HG02763 (cell line): ENCODE results near the gene UBE2H.
"Not testable (repeated sequence)": the region's sequence is repeated elsewhere in the genome, so short reads cannot be mapped to it uniquely, and the experiment has no call there.

ENCODE experiments used
- ATAC-seq: cut with Tn5 transposase; IDR thresholded peaks from one replicate; pipeline ENCODE4 v1.9.1; 2021; ENCODE audit warnings: mild to moderate bottlenecking, moderate library complexity; ENCODE audit not compliant: unreplicated experiment

Gene UBE2H

GRCh38 chr7:129825209-129825970 is 127.4 kb downstream of the UBE2H start:
- peak; percentile 73 for ATAC-seq

DNA sequence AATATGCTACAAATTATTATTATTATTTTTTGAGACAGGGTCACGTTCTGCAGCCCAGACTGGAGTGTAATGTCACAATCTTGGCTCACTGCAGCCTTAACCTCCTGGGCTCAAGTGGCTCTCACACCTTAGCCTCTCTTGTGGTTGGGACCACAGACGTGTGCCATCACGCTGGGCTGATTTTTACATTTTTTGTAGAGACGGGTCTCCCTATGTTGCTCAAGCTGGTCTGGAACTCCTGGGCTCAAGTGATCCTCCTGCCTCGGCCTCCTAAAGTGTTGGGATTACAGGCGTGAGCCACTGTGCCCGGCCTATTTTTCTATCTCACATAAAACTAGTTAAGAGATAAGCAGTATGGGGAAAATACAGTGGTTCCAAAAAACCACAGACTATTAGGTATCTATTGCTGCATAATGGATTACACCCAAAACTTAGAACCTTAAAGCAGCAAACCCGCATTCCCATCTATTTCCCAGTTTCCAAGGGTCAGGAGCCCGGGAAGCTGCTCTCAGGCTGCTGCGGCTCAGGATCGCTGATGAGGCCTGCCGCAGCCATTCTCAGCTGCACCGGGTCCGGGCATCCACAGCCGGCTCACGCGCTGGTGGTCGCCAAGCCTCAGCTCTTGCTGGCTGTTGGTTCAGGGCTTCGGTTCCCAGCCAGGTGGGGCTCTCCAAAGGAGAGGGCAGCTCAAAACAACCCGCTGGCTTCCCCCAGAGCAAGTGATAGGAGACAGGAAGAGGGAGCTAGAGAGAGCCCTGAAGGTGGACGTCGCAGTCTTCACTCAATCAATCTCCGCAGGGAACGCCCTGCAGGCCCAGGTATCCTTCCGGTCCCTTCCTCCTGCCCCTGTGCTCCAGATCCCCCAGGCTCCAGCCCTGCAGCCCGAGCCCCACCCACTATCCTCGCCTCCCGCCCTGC is 128.2 kb downstream of the UBE2H start:
- ATAC-seq = peak; percentile 27

- ATAC-seq = not testable (repeated sequence)
Observed at GRCh38 chr7:129823143-129823542, 129.6 kb downstream of the UBE2H start.

DNA sequence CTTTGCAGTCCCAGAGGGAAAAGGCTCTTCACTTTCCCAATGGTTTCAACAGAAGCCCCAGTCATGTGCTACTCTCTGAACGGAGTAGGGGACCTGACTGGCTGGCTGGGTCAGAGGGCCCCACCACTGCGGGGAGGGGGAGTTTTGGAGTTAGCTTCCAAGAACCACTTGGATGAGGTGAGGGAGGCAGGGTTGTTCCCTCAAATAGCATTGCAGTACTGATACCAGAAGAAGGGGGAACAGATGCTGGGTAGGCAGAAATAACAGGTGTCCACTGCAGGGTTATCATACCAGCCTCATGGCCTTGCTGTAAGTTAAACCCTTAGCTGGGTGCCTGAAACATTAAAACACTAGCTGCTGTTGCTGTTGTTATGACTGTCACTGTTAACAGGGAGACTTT is 131.3 kb downstream of the UBE2H start:
- no peak for ATAC-seq

- ATAC-seq = no peak
Observed at GRCh38 chr7:129816742-129817141, 136.0 kb downstream of the UBE2H start.

GRCh38 chr7:129807863-129808262 is 144.9 kb downstream of the UBE2H start:
- no peak for ATAC-seq

GRCh38 chr7:129804890-129805719 is 147.7 kb downstream of the UBE2H start:
- no peak for ATAC-seq

- ATAC-seq = no peak
Observed at GRCh38 chr7:129804111-129804889, 148.5 kb downstream of the UBE2H start.

DNA sequence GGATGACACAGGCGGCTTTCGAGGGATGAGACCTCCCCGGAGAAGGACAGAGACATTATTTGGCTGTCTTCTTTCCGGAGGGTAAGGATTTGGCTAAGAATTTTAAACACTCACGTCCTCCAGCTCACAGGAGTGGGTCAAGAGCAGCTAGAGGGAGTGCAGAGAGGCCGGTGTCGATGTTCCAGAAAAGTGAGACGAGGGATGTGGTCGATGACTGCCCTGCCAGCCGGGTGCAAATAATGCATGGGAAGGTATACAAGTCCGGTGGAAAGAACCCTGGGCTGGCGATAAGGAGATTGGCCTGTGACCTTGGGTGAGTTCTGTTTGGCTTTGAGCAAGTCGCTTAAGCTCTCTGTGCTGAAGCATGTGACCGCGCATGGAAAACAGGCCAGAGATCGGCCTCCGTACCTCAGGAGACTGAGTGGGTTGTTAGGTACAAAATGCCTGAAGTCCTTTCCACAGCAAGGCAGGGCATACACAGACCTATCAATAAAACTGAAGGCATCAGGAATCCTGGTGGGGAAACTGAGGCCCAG is 149.1 kb downstream of the UBE2H start:
- no peak for ATAC-seq

DNA sequence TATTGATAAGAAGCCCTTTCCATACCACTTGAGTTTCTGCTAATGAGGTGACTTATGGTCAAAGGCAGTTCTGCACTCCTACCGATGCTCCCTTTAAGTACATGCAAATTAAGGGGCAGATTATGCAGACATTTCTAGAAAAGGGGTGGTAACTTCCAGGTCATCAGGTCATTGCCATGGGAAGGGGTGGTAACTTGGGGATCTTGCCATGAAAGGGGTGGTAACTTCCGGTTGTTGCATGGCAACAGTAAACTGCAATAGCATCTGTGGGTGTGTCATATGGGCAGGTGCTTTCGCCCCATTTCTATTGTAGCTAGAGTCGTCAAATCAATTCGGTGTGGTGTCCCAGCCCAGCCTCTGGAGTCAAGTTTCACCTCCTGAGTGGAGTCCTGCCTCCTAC is 150.9 kb downstream of the UBE2H start:
- no peak for ATAC-seq

DNA sequence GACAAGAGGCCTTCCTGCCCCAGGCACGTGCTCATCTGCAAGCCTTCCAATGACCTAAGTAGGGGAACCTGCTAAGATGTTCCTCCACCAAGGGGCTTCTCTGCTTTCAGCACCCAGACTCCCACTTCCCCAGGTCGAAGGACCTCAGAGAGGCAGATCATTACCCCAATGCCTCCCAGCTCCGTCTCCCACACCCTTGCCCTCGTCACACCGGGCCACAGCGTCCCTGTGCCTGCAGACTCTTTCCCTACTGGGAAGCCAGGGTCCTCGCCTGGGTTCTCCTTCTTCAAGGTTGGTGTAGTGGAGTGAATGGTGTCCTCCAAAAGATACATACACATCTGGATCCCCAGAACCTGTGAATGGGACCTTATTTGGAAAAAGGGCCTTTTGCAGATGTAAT is 151.9 kb downstream of the UBE2H start:
- no peak for ATAC-seq

- no peak for ATAC-seq
Observed at GRCh38 chr7:129799350-129799955, 153.3 kb downstream of the UBE2H start.

DNA sequence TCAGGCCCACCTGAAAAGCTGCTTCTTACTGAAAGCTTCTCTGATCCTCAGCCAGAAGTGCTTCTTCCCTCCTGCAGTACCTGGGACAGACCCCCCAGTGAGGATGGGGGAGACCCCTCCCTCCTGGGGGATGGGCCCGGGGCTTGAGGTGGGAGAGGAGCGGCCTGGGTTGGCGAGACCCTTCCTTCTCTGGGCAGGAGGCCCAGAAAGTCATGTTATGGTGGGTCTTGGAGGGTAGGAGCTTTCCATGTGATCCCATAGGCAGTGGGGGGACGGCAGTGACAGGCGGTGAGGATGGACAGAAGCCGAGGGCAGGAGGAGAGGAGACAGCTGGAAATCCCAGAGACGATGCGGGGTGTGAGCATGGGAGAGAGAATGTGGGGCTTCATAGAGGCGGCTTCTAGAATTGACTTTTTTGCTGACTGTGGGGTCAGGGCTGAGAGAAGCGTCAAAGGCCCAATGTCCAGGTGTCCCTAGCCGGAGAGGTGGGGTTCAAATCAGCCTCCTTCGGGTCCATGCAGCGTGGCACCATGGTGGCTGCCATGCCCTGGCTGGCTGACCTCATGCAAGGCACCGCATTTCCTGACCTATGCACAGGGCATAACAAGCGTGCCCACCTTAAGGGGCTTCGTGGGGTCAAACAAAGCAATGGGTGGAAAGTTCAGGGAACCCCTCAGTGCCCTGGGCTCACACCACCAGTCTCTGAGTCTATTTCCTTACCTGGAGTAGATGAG is 154.0 kb downstream of the UBE2H start:
- no peak for ATAC-seq

GRCh38 chr7:129797214-129797789 is 155.5 kb downstream of the UBE2H start:
- no peak for ATAC-seq

DNA sequence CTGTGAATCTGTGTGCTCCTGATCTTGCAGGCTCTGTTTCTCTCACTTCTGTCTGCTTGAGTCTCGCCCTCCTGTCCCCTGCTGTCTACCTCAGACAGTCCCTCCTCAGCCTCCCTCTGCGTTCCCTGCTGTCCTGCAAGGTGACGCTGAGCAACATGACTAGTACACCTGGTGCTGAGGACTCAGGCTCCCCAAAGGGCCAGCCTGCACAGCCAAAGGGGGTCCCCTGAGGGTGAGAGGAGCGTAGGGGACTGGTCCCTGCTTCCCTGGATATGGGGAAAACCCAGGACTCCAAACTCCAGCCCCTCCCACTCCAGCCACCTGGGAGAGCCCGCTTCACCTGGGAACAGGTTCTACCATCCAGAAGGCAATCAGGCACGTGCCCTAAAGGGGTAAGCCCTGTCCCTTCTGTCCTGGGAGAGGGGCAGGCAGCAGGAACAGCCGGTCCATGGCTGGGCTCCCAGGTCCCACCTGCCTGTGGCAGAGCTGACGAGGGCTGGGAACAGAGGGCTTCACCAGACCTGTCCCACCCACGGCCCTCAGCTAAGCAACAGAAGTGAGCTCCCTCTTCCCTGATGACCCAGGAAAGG is 156.5 kb downstream of the UBE2H start:
- no peak for ATAC-seq

- not testable (repeated sequence) for ATAC-seq
Observed at GRCh38 chr7:129794461-129794860, 158.3 kb downstream of the UBE2H start.

DNA sequence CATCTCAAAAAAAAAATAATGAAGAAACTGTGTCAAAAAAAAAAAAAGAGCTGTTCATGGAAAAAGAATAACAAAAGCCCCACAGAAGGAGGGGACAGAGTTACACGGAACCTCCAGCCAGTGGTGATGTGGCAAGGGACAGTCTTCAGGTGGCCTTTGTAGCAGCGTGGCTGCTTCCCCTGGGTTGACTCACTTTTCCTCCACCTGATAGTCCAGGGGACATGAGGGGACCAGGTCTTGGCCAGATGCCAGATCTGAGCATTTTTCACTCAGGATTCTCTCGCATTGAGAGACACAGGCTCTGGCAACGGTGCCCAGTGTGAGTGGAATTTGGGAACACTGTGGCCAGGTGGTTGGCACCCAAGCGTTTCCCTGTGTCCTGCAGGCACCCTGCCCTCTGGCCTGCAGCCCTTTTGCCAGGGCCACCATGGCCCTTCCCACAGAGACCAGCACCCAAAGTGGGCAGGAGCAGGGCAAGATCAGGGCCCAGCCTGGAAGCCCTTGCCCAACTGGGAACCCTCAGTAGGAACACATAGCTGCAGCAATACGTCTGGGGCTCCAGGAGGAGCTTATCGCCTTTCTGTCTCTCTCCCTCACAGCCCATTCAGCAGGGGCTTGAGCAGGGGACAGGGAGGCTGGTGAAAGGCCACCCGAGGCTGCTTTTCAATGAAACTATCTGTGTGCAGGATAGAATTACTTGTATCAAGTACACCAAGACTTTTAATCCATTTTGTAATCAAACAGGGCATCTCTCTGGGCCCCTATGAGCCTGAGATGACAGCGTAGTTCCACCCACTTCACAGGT is 159.1 kb downstream of the UBE2H start:
- ATAC-seq = no peak
